Chondrocyte (in vitro differentiated cells): ENCODE data around the gene IFITM2. TPM values are rescaled to one million over a fixed set of nuclear protein-coding genes. Genes with fewer than 3 reads are reported as not detected.

ENCODE experiments used
- DNase-seq: peaks from one replicate; pipeline ENCODE4 v3.0.0; 2021; ENCODE audit warnings: mixed read lengths, low spot score
- H3K27ac Mint-ChIP-seq: one replicate; pipeline ENCODE4 v1.8.0; 2021; ENCODE audit warnings: mild to moderate bottlenecking, moderate library complexity, mixed read lengths; ENCODE audit not compliant: unreplicated experiment
- H3K27me3 Mint-ChIP-seq: 2 replicates; pipeline ENCODE4 v1.8.0; 2021; ENCODE audit warnings: low read depth, mixed read lengths
- H3K36me3 Mint-ChIP-seq: 2 replicates; pipeline ENCODE4 v1.8.0; 2021; ENCODE audit warnings: low read depth, mixed read lengths
- H3K4me1 Mint-ChIP-seq: 2 replicates; pipeline ENCODE4 v1.8.0; 2021; ENCODE audit warnings: low read depth, mild to moderate bottlenecking, mixed read lengths
- H3K4me3 Mint-ChIP-seq: one replicate; pipeline ENCODE4 v1.8.0; 2021; ENCODE audit warnings: mild to moderate bottlenecking, moderate library complexity, mixed read lengths; ENCODE audit not compliant: unreplicated experiment
- H3K9me3 Mint-ChIP-seq: 2 replicates; pipeline ENCODE4 v1.8.0; 2021; ENCODE audit warnings: low read depth, mixed read lengths
- CTCF ChIP-seq: fragments of 200-600 bp; sonication (generic); IDR thresholded peaks from 2 replicates; pipeline ENCODE4 v1.5.0; 2021; ENCODE audit warnings: antibody characterized with exemption, mild to moderate bottlenecking, moderate library complexity
- total RNA-seq: library from RNA; stranded (reverse); gene quantifications from 3 replicates; pipeline ENCODE4 v1.2.1, GENCODE V29; 2021

The IFITM2 gene
- total RNA-seq, 1 donor from 2014 or later, result 109 TPM

DNA sequence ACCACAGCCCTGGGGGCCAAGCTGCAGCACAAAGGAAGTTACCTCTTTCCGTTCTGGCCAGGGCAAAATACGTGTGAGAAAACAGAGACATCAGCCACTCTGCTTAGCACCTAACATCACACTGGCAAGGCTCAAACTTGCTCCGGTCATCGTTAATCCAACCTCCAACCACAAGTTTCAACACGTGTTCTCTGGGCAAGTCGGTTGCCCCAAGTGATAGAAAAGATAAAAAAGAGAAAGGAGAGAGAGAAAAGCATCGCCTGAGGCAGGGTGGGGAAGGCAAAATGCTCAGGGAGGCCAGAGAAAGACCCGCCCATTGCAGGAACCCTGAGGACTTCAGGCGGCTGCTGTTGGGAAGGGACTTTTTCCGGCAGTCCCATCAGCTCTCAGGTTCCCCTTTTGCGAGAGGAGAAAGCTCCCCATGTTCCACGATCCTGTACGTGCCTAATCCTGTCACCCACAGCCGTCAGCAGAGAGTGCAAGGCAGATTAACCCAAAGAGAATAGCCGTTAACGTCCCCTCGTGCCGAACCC is 43.2 kb downstream of the IFITM2 start:
- H3K27me3 Mint-ChIP-seq, result no peaks in the 10 kb centered on the region
- H3K27ac Mint-ChIP-seq, result no peak overlapping the region
- TF ChIP-seq CTCF, result no peak
- H3K4me3 Mint-ChIP-seq, result no peak overlapping the region
- no peaks in the 10 kb centered on the region for H3K36me3 Mint-ChIP-seq
- H3K4me1 Mint-ChIP-seq, result peaks cover 33% of the 10 kb centered on the region
- peak; percentile 36 for DNase-seq
- no peaks in the 10 kb centered on the region for H3K9me3 Mint-ChIP-seq

GRCh38 chr11:351411-351810 is 43.8 kb downstream of the IFITM2 start:
- DNase-seq, result peak; percentile 29
- Mint-ChIP-seq H3K27ac (no peak overlapping the region), H3K4me3 (no peak overlapping the region), H3K9me3 (no peaks in the 10 kb centered on the region), H3K27me3 (no peaks in the 10 kb centered on the region), H3K36me3 (no peaks in the 10 kb centered on the region), H3K4me1 (peaks cover 33% of the 10 kb centered on the region)
- no peak for TF ChIP-seq CTCF

GRCh38 chr11:352456-353031 is 44.9 kb downstream of the IFITM2 start:
- Mint-ChIP-seq H3K4me3 (no peak overlapping the region), H3K36me3 (no peaks in the 10 kb centered on the region), H3K4me1 (peaks cover 33% of the 10 kb centered on the region), H3K27ac (no peak overlapping the region), H3K9me3 (no peaks in the 10 kb centered on the region), H3K27me3 (no peaks in the 10 kb centered on the region)
- no peak for TF ChIP-seq CTCF
- DNase-seq, result peak; percentile 28

- Mint-ChIP-seq H3K36me3 (no peaks in the 10 kb centered on the region), H3K9me3 (no peaks in the 10 kb centered on the region), H3K4me1 (peaks cover 33% of the 10 kb centered on the region), H3K4me3 (no peak overlapping the region), H3K27me3 (no peaks in the 10 kb centered on the region), H3K27ac (peak overlapping the region; percentile 90)
- peak; percentile 65 for DNase-seq
- TF ChIP-seq CTCF, result no peak
Measured at GRCh38 chr11:353179-353873, 45.7 kb downstream of the IFITM2 start.

- peak overlapping the region; percentile 92 for H3K27ac Mint-ChIP-seq
- H3K4me3 Mint-ChIP-seq, result peak overlapping the region; percentile 43
- H3K9me3 Mint-ChIP-seq, result no peaks in the 10 kb centered on the region
- no peaks in the 10 kb centered on the region for H3K36me3 Mint-ChIP-seq
- TF ChIP-seq CTCF, result no peak
- peaks cover 2% of the 10 kb centered on the region for H3K27me3 Mint-ChIP-seq
- peaks cover 30% of the 10 kb centered on the region for H3K4me1 Mint-ChIP-seq
- DNase-seq, result peak; percentile 92
Measured at GRCh38 chr11:355581-356458, 48.2 kb downstream of the IFITM2 start.
